ENCODE data around the gene MEGF8. TPM values are rescaled to one million over a fixed set of nuclear protein-coding genes. Genes with fewer than 3 reads are reported as not detected.

The MEGF8 gene
- total RNA-seq, 4 donors from 2014 or later = 6.4 to 11.1 (median 10.3) TPM

DNA sequence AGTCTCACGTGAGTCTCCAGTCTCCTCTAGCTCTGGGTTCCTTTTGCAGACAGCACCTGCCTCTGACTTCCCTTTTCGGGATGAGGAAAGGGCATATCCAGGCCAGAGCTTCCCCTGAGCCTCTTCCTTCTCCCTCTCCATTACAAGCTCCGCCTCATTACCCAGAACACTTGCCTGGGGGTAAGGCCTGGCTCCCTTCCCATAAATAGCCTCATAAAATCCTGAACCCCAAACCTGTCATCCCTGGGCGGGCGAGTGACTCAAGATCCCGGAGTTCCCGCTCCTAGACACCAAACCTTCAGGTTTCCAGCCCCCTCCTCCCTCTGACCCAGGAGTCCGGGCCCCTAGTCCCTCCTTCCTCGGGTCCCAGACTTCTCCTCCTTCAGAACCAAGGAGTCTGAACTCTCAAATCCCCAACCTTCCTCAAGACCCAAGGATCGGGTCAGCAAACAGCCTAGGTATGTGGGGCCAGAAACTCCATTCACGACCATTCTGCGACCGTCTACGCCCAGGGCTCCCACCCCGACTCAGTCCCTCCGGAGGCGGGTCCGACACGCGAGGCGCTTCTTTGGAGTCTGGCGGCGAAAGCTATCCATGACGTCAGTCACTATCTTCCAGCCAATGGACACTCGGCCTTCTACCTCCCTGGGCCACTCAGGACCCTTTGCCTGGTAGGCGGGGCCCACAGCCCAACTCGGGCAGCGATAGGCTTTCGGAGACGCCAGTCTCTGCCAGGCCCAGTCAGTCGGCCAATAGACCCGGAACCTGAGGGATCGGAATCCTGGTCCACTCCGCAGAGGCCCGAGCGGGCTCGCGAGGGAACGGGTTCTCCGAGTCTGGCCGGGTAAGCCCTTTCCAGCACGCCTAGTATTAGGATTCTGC, 71.2 kb downstream of the MEGF8 start:
- DNase-seq = peak; percentile 81
- peak overlapping the region; percentile 24 to 72 (median 54) for H3K4me3 ChIP-seq
- H3K27ac ChIP-seq = peak overlapping the region; percentile 88 to 92 (median 89)
- intact Hi-C loops (cut with DNase I) = no loop called here
- peaks cover 14 to 53% (median 19%) of the 10 kb centered on the region in 3 donors for H3K4me1 ChIP-seq
- H3K9me3 ChIP-seq = no peaks in the 10 kb centered on the region
- TF ChIP-seq CTCF (IDR thresholded peaks at IDR 0.05) (peak in 1 of 6 experiments; percentile 23), POLR2A (IDR thresholded peaks at IDR 0.05) (peak in 3 of 4 donors; percentile 9 to 86 (median 59))
- H3K36me3 ChIP-seq = no peaks in the 10 kb centered on the region
- WGBS, 2 donors = 5 to 25% methylated on average over 4 to 17 of the region's 42 CpGs
- peaks cover 0 to 2% (median 0%) of the 10 kb centered on the region in 4 donors for H3K27me3 ChIP-seq

GRCh38 chr19:42397263-42398166, 72.1 kb downstream of the MEGF8 start:
- H3K4me3 ChIP-seq = peak overlapping the region; percentile 24 to 72 (median 54)
- TF ChIP-seq CTCF (IDR thresholded peaks at IDR 0.05) = no peak
- peak in 1 of 4 donors; percentile 19 for TF ChIP-seq POLR2A (IDR thresholded peaks at IDR 0.05)
- no peaks in the 10 kb centered on the region for H3K36me3 ChIP-seq
- H3K27ac ChIP-seq = peak overlapping the region; percentile 88 to 92 (median 89)
- H3K9me3 ChIP-seq = no peaks in the 10 kb centered on the region
- H3K27me3 ChIP-seq = no peaks in the 10 kb centered on the region
- intact Hi-C loops (cut with DNase I) = no loop called here
- 19 to 21% methylated on average over 17 to 19 of the region's 25 CpGs for WGBS, 2 donors
- DNase-seq = no peak
- peaks cover 14 to 62% (median 19%) of the 10 kb centered on the region in 3 donors for H3K4me1 ChIP-seq

- intact Hi-C loops (cut with DNase I) = no loop called here
- Histone ChIP-seq H3K27ac (peak overlapping the region in 2 of 4 donors; percentile 17 to 88), H3K4me3 (no peak overlapping the region), H3K27me3 (no peaks in the 10 kb centered on the region), H3K36me3 (peaks cover 0 to 11% (median 0%) of the 10 kb centered on the region in 3 donors), H3K9me3 (no peaks in the 10 kb centered on the region), H3K4me1 (peaks cover 14 to 64% (median 19%) of the 10 kb centered on the region in 3 donors)
- no peak for TF ChIP-seq POLR2A (IDR thresholded peaks at IDR 0.05)
- no peak for TF ChIP-seq CTCF (IDR thresholded peaks at IDR 0.05)
- DNase-seq = no peak
- 82 to 89% methylated on average over 1 of the region's 1 CpG for WGBS, 2 donors
Measured at GRCh38 chr19:42400404-42400803, 75.0 kb downstream of the MEGF8 start.

DNA sequence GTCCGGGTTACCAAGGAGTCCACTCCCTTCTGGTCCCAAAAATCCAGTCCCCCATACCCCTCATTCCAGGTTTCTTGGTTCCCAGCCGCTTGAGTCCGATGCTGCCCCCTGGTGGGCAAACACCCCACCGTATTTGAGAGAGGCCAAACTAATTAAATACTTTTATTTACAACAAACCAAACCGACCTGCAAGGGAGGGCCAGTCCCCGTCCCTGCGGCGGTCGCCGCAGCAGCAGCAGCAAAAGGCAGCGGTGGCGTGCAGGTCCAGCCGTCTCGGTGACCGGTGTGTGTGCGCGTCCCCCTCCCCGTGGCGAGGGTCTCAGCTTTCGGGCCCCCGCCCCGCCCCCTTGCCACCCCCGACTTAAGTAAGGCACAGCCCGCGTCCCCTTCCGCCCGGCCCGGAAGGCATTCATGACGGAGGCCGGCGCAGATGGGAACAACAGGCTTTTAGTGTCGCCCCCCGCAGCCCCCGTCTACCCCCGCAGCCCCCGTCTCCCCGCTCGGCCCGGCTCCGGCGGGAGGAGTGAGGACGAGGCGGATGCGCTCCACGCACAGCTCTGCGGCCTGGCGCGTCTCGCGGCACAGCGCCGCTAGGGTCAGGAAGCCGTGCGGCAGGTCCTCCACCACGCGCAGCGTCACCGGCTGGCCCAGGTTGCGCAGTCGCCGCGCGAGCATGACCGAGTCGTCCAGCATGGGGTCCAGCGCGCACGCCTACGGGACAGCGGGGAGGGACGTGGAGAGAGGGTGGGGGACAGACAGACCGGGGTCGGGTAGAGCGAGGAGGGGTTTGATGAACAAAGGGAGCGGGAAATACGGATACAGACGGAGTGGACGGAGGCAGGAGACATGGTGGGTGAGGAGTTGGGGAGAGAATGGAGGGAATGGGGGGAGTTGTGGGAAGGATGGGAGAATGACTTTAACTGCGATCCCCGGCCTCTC, 76.2 kb downstream of the MEGF8 start:
- peak; percentile 74 to 82 (median 80) for TF ChIP-seq CTCF (IDR thresholded peaks at IDR 0.05)
- TF ChIP-seq POLR2A (IDR thresholded peaks at IDR 0.05) = no peak
- no peaks in the 10 kb centered on the region for H3K27me3 ChIP-seq
- peak overlapping the region; percentile 41 to 77 (median 66) for H3K4me3 ChIP-seq
- intact Hi-C loops (cut with DNase I) = no loop called here
- no peak for DNase-seq
- H3K27ac ChIP-seq = peak overlapping the region; percentile 36 to 79 (median 70)
- no peaks in the 10 kb centered on the region for H3K9me3 ChIP-seq
- H3K4me1 ChIP-seq = peaks cover 9 to 55% (median 14%) of the 10 kb centered on the region in 3 donors
- H3K36me3 ChIP-seq = peaks cover 0 to 23% (median 0%) of the 10 kb centered on the region in 3 donors
- WGBS, 2 donors = 4 to 15% methylated on average over 8 to 13 of the region's 80 CpGs

All from esophagus squamous epithelium (tissue), 5 donors.